Frontal cortex (tissue), 4 donors: ENCODE data around the gene NPHS2. TPM values are rescaled to one million over a fixed set of nuclear protein-coding genes. Genes with fewer than 3 reads are reported as not detected.
"Not testable (repeated sequence)": the region's sequence is repeated elsewhere in the genome, so short reads cannot be mapped to it uniquely, and the experiment has no call there.

ENCODE experiments used
- DNase-seq, 2 donors: peaks; one replicate each; pipeline ENCODE4 v3.0.0; 2012; ENCODE audit warnings: low spot score in 2 of 2
- FAIRE-seq: peaks from 2 replicates; lab custom pipeline; 2012; peaks lifted over from hg19 to GRCh38; lab: Jason Lieb, UNC
- small RNA-seq: library from RNA; depleted of rRNA; stranded (forward); fragments of <200 nt; gene quantifications from one replicate; pipeline ENCODE3, GENCODE V24; 2014
- total RNA-seq: library from RNA; depleted of rRNA; stranded (reverse); fragments of >200 nt; gene quantifications from one replicate; pipeline ENCODE4 v1.2.3, GENCODE V29; 2014
- donor health status: control.
- donor health status: control.
- donor health status: control.

The NPHS2 gene
- total RNA-seq, 1 donor from 2014 or later = not detected

GRCh38 chr1:179548666-179549367 is 26.9 kb downstream of the NPHS2 start:
- DNase-seq (no peak), FAIRE-seq (no peak)

DNA sequence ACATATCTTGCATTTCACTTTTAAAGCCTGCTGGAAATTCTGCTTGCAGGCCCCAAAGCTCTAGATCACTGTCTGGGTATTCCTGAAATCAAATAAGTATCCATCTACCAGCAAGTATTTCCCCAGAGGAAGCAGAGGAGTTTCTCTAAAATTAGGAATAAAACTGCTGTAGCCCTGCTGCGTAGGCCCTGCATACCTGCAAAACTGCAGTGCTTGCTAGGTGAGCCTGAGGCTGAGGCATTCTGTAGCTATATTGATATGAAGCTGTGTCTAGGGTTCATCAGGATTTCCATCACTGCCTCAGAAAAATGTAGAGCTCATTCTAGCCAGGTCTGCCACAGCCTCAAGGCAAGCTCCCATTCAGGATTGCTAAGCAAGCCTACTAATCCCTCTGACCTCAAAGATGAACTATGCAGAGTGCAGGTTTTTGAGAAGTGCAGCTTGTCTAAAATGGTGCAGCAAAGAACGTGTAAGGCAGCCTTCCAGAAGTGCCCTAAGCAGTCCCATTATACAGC is 28.7 kb downstream of the NPHS2 start:
- no peak for DNase-seq
- FAIRE-seq = no peak

DNA sequence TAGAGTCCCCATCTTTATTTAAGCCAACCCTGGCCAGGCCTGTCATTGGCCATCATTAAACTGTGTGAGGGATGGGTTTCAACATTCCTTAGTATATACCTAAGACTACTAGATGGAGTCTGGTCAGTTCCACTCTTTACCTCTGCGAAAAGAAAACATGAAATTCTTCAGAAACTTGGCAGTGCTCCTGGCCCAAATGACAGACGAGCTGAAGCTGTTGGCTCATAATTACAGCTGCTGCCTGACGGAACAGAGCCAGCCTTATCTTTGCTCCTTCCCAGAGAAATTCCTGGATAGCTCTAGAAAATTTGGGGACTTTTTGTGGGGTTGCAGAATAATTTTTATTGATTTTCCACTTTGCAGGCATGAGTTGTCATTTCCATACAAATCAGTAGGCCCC is 30.4 kb downstream of the NPHS2 start:
- no peak for FAIRE-seq
- no peak for DNase-seq

GRCh38 chr1:179541774-179542173 is 34.0 kb downstream of the NPHS2 start:
- DNase-seq (no peak), FAIRE-seq (no peak)

DNA sequence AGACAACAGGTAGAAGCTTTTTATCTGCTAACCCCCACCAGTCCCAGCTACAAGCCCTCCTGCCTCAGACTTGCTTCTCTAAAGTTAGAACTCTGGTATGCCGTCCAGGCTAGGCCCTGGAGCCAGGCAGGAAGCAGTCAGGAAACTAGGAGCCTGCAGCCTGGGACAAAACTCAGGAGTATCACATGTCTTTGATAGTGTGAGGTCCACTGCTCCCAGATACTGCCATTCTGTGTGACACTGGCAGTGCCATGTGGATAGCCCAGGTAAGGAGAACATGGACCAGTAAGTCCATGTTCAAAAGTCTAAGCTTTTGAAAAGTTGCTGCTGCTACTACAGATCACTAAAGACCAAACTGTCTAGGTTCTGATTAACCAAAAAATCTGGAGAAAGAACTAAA is 45.4 kb downstream of the NPHS2 start:
- DNase-seq (no peak), FAIRE-seq (no peak)

GRCh38 chr1:179529482-179530195 is 46.1 kb downstream of the NPHS2 start:
- FAIRE-seq (no peak), DNase-seq (no peak)

DNA sequence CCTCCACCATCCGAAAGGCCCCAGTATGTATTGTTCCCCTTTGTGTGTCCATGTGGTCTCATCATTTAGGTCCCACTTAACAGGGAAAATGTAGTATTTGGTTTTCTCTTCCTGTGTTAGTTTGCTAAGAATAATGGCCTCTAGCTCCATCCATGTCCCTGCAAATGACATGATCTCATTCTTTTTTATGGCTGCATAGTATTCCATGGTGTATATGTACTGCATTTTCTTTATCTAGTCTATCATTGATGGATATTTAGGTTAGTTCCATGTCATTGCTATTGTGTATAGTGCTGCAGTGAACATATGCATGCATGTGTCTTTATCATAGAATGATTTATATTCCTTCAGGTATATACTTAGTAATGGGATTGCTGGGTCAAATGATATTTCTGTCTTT is 57.2 kb downstream of the NPHS2 start:
- not testable (repeated sequence) for DNase-seq, FAIRE-seq

DNA sequence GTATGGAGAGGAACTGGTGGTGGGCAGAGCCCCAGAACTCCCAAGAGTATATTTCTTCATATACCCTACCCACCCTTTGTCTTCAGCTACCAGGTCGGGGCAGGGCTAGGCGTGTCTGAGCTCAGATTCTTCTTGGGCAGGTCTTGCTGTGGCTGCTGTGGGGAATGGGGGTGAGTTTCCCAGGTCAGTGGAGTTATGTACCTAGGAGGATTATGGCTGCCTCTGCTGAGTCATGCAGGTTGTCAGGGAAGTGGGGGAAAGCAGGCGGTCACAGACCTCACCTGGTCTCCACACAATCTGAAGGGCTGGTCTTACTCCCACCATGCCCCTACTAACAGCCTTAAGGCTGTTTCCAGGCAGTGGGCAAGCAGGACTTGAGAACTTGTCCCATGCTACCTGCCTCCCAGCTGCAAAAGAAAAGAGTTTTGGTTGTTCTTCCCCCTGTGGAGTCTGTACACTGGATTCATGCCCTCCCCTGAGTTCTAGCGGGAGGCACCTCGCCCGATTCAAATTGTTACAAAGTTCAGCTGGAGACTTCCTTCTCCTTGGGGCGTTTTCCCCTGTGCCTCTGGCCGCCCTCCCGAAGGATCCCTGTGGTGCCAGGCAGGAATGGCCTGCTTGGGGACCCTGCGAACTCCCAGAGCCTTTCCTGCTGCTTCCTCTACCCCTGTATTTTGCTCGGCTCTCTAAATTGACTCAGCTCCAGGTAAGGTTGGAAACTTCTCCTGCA is 58.6 kb downstream of the NPHS2 start:
- DNase-seq = no peak
- no peak for FAIRE-seq

GRCh38 chr1:179510038-179510437 is 65.7 kb downstream of the NPHS2 start:
- FAIRE-seq (no peak), DNase-seq (no peak)

DNA sequence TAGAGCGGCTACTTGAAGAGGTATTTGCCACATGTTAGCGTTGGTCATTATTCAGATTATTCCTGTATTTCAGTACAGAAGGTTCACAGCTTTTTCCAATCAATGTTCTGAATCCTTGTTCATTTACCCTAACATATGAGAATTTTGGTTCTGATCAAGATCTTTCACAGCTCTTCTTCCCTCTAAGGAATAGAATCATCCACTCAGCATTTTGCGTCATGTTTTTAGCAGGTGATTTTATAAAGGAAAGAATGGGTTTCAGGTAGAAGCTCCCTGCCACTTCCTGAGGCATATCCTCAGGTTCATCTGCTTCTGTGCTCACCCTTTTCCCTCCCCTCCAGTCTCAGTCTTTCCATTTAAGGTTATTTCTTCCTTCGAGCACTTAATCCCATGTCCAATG is 66.4 kb downstream of the NPHS2 start:
- no peak for FAIRE-seq

GRCh38 chr1:179506199-179506598 is 69.5 kb downstream of the NPHS2 start:
- DNase-seq (no peak), FAIRE-seq (no peak)

More for the DNA sequence above, 66.4 kb downstream of the NPHS2 start:
- DNase-seq = no peak

Small RNAs within 50 kb of the gene (small RNA-seq; reads per million reads assigned to genes)
- gene RNU5F-2P = 0.23 reads per million

Other genes with a start within 250 kb of the NPHS2 start
- 0.41 TPM for gene AXDND1, start 210.0 kb downstream of the NPHS2 start, total RNA-seq
- gene TDRD5, start 15.9 kb upstream of the NPHS2 start, total RNA-seq = 2.9 TPM
- 0.41 TPM for gene FAM163A, start 167.3 kb upstream of the NPHS2 start, total RNA-seq